GM19397 (cell line): Measurements from ENCODE around the gene RNU4-1.
"Not testable (repeated sequence)": the region's sequence is repeated elsewhere in the genome, so short reads cannot be mapped to it uniquely, and the experiment has no call there.

Experiments used
- ATAC-seq: cut with Tn5 transposase; IDR thresholded peaks from one replicate; pipeline ENCODE4 v1.9.1; 2021; ENCODE audit warnings: mild to moderate bottlenecking, moderate library complexity; ENCODE audit not compliant: unreplicated experiment

RNU4-1 gene

GRCh38 chr12:120292661-120293531 is at the start of gene RNU4-1:
TSS of gene RNU4-1 (minus strand) at chr12:120293237.
- ATAC-seq, result peak; percentile 44

- ATAC-seq, result no peak
These were observed 49.4 kb upstream of the RNU4-1 start for GRCh38 chr12:120342175-120343038.

DNA sequence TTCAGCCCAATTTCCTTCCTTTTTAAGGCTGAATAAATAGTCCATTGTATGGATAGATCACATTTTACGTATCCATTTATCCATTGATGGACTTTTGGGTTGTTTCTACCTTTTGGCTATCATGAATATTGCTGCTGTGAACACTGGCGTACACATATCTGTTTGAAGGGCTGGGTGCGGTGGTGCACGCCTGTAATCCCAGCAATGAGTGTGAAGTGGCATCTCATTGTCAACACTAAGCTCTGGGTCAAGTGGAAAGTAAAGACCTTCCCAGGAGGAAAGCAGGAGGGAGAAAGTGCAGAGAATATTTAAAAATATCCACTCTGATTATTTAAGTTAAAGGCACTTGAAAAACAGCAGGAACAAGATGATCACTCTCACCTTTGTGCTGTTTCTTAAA is 46.2 kb upstream of the RNU4-1 start:
- no peak for ATAC-seq

DNA sequence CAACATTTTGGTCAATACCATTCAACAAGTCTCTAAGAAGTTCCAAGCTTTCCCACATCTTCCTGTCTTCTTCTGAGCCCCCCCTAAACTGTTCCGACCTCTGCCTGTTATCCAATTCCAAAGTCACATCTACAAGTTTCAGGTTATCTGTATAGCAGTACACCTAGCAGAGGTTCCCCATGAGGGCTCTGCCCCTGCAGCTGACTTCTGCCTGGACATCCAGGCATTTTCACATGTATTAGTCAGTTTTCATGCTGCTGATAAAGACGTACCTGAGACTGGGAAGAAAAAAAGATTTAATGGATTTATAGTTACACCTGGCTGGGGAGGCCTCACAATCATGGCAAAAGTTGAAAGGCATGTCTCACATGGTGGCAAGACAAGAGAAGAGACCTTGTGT is 44.7 kb upstream of the RNU4-1 start:
- ATAC-seq, result no peak

DNA sequence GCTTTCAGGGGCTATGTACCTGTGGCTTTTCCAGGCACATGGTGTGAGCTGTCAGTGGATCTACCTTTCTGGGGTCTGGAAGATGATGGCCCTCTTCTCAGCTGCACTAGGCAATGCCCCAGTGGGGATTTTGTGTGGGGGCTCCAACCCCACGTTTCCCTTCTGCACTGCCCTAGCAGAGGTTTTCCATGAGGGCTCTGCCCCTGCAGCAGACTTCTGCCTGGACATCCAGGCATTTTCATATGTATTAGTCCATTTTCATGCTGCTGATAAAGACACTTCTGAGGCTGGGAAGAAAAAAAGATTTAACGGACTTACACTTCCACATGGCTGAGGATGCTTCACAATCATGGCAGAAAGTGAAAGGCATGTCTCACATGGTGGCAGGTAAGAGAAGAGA is 43.4 kb upstream of the RNU4-1 start:
- not testable (repeated sequence) for ATAC-seq

DNA sequence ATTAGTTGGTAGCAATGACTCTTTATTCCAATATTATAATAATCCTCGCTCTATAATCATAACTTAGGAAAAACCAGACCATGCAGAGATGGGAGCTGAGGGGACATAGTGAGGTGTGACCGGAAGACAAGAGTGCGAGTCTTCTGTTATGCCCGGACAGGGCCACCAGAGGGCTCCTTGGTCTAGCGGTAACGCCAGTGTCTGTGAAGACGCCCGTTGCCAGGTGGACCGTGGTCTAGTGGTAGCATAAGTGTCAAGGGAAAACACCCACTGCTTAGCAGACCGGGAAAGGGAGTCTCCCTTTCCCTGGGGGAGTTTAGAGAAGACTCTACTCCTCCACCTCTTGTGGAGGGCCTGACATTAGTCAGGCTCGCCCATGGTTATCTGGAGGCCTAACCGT is 42.4 kb upstream of the RNU4-1 start:
- ATAC-seq, result not testable (repeated sequence)

DNA sequence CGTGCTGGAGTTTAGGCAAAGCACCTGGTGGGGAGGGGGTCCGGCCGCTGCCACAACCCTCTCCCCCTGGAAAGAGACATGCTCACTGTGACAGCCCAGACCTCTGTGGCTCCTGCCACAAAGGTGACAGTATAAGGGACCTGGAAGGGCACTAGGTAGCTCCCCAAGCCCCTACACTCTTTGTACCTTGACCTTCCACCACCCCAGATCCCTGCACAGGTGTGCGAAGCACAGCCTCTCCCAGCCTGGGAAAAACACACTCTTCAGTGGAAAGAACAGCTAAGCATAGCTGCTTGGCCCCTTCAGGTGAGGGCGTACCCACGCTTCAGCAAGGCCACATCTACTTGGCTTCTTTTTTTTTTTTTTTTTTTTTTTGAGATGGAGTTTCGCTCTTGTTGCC is 39.5 kb upstream of the RNU4-1 start:
- ATAC-seq, result no peak

DNA sequence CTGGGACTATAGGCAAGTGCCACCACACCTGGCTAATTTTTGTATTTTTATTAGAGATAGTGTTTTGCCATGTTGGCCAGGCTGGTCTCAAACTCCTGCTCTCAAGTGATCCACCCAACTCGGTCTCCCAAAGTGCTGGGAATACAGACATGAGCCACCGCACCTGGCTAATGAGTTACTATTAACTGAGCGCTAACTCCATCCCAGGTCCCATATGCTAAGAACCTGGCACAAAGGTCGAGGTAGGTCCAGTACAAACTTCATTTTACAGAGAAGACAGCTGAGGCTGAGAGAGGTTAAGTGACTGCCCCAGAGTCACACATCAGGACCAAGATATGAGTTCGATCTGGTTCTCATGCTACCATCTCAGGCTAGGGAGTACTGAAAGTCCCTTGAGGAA is 39.0 kb upstream of the RNU4-1 start:
- no peak for ATAC-seq

- ATAC-seq, result no peak
These were observed 38.4 kb upstream of the RNU4-1 start for GRCh38 chr12:120331390-120331789.

DNA sequence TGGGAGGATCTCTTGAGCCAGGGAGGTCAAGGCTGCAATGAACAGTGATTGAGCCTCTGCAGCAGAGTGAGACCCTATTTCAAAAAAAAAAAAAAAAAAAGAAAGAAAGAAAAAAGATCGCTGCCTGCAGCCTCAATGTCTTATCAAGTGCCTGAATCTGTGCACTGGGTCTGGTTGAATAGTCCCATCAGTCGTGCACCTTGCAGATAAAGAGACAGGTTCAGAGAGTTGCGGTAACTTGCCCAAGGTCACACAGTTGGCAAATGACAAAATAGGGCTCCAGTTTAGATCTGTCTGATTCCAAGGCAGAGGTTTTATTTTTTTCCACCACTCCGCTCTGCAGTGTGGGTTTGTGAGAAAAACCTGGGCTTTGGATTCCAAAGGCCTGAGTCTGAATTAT is 35.2 kb upstream of the RNU4-1 start:
- ATAC-seq, result no peak

GRCh38 chr12:120327593-120327992 is 34.6 kb upstream of the RNU4-1 start, which contains the start of gene PLA2G1B:
TSS of gene PLA2G1B (minus strand) at chr12:120327779. CDS start at chr12:120327753, 26 bp downstream.
- no peak for ATAC-seq

DNA sequence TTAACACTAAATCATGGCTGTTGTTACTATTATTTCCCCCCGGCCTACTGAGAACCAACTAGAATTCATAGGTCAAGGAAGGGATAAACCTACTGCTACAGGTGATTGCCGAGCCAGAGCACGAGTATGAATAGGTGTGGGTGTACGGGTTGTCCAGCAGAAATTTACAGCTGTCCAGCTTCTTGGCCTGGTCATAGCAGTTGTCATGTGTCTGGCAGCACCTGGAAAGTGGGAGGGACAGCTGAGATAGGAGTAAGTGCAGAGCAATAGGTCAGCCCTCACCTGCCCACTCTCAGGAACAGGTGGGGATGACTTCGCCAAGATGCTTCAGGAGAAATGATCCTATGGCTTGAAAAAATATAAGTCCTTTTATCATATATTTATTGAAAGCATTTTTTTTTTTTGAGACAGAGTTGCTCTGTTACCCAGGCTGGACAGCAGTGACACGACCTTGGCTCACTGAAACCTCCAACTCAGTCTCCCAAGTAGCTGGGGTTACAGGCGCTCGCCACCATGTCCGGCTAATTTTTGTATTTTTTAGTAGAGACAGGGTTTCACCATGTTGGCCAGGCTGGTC is 31.9 kb upstream of the RNU4-1 start:
- no peak for ATAC-seq

GRCh38 chr12:120323772-120324171 is 30.7 kb upstream of the RNU4-1 start:
- no peak for ATAC-seq

GRCh38 chr12:120321382-120322202 is 28.6 kb upstream of the RNU4-1 start:
- no peak for ATAC-seq

GRCh38 chr12:120317224-120318105 is 24.4 kb upstream of the RNU4-1 start:
- peak; percentile 98 for ATAC-seq

- ATAC-seq, result no peak
These were observed 23.8 kb upstream of the RNU4-1 start for GRCh38 chr12:120316798-120317223.

DNA sequence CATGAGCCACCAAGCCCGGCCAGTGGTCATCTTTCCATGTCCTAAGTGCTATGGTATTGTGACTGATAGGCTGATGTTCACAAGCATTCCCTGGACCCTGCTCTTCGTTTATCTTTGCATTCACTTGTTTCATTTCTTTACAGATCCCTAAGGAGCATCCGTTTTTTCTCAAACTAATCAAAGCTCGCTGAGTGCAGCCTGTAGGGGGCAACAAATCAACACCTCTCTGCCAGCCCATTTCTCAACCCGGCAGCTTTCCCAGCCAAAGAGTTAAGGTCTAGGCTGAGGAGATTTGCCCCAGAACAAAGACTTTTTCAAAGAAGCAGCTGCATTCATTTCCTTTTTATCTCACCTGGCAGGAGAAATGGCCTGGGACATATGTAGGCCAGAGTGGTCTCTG is 21.2 kb upstream of the RNU4-1 start:
- ATAC-seq, result no peak

DNA sequence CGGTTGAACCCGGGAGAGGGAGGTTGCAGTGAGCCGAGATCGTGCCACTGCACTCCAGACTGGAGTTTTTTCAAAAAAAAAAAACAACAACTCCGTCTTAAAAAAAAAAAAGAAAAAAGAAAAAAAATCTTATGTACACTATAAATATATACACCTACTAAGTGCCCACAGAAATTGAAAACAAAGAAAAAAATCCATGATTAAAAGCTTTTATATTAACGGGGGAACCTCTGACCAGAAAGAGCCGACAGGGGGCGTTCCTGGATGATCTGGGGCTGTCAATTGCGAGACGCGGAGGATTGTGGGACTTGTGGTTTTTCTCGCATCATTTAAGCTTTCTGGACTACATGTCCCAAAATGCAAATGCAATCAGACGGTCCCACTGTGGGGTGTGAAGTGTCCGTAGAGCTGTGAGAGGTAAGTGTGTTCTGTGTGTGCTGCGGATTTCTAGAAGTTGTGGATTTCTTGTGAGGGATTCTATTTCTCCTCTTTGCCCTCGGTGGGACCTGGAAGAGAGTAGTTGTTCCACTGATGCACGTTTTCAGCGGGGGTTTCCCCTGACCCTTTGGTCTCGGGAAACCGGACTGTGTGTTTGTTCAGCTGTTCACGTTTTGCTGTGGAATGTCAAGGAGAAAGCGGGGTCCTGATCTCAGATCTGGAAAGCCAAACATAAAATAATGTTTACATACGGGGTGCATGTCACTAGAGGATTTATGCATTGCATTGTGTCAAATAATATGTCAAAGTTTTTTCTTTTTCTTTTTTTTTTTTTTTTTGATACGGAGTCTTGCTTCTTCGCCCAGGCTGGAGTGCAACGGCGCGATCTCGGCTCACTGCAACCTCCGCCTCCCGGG is 9.2 kb upstream of the RNU4-1 start, which contains the start of gene SIRT4:
SIRT4 (plus strand) TSS at position 360 of the 854 bp plus-strand sequence. CDS start 1,241 bp downstream, outside the sequence.
- peak; percentile 95 for ATAC-seq

GRCh38 chr12:120292411-120292660 is 701 bp downstream of the RNU4-1 start:
- peak; percentile 5 for ATAC-seq
